Measurements from ENCODE around the gene FAM3C.

Gene FAM3C

GRCh38 chr7:121382473-121382872 lies 13.6 kb downstream of the FAM3C start:
- DNase-seq (ENCODE audit: low read depth in 2 of 2, low spot score in 1 of 2), result no peak

- DNase-seq (ENCODE audit: low read depth in 2 of 2, low spot score in 1 of 2), result no peak
Measured at GRCh38 chr7:121379930-121380329, 16.2 kb downstream of the FAM3C start.

GRCh38 chr7:121376979-121377378 lies 19.1 kb downstream of the FAM3C start:
- no peak for DNase-seq (ENCODE audit: low read depth in 2 of 2, low spot score in 1 of 2)

GRCh38 chr7:121373177-121373576 lies 22.9 kb downstream of the FAM3C start:
- DNase-seq (ENCODE audit: low read depth in 2 of 2, low spot score in 1 of 2), result no peak

GRCh38 chr7:121372376-121373010 lies 23.6 kb downstream of the FAM3C start:
- DNase-seq (ENCODE audit: low read depth in 2 of 2, low spot score in 1 of 2), result no peak

- no peak for DNase-seq (ENCODE audit: low read depth in 2 of 2, low spot score in 1 of 2)
Measured at GRCh38 chr7:121371883-121372282, 24.2 kb downstream of the FAM3C start.

GRCh38 chr7:121371367-121371766 lies 24.7 kb downstream of the FAM3C start:
- DNase-seq (ENCODE audit: low read depth in 2 of 2, low spot score in 1 of 2), result no peak

GRCh38 chr7:121369462-121369861 lies 26.6 kb downstream of the FAM3C start:
- no peak for DNase-seq (ENCODE audit: low read depth in 2 of 2, low spot score in 1 of 2)

- DNase-seq (ENCODE audit: low read depth in 2 of 2, low spot score in 1 of 2), result no peak
Measured at GRCh38 chr7:121366852-121367431, 29.2 kb downstream of the FAM3C start.

GRCh38 chr7:121360564-121360963 lies 35.5 kb downstream of the FAM3C start:
- DNase-seq (ENCODE audit: low read depth in 2 of 2, low spot score in 1 of 2), result no peak

- no peak for DNase-seq (ENCODE audit: low read depth in 2 of 2, low spot score in 1 of 2)
Measured at GRCh38 chr7:121355574-121355973, 40.5 kb downstream of the FAM3C start.

GRCh38 chr7:121352323-121352722 lies 43.8 kb downstream of the FAM3C start:
- DNase-seq (ENCODE audit: low read depth in 2 of 2, low spot score in 1 of 2), result no peak

- DNase-seq (ENCODE audit: low read depth in 2 of 2, low spot score in 1 of 2), result no peak
Measured at GRCh38 chr7:121351682-121352081, 44.4 kb downstream of the FAM3C start.

GRCh38 chr7:121344497-121344896 lies 51.6 kb downstream of the FAM3C start:
- no peak for DNase-seq (ENCODE audit: low read depth in 2 of 2, low spot score in 1 of 2)

- DNase-seq (ENCODE audit: low read depth in 2 of 2, low spot score in 1 of 2), result no peak
Measured at GRCh38 chr7:121344093-121344492, 52.0 kb downstream of the FAM3C start.

GRCh38 chr7:121343302-121343701 lies 52.8 kb downstream of the FAM3C start:
- DNase-seq (ENCODE audit: low read depth in 2 of 2, low spot score in 1 of 2), result no peak

- DNase-seq (ENCODE audit: low read depth in 2 of 2, low spot score in 1 of 2), result no peak
Measured at GRCh38 chr7:121342631-121343030, 53.5 kb downstream of the FAM3C start.

GRCh38 chr7:121341933-121342332 lies 54.2 kb downstream of the FAM3C start:
- no peak for DNase-seq (ENCODE audit: low read depth in 2 of 2, low spot score in 1 of 2)

GRCh38 chr7:121339082-121339481 lies 57.0 kb downstream of the FAM3C start:
- no peak for DNase-seq (ENCODE audit: low read depth in 2 of 2, low spot score in 1 of 2)

- DNase-seq (ENCODE audit: low read depth in 2 of 2, low spot score in 1 of 2), result no peak
Measured at GRCh38 chr7:121337398-121337797, 58.7 kb downstream of the FAM3C start.

- DNase-seq (ENCODE audit: low read depth in 2 of 2, low spot score in 1 of 2), result no peak
Measured at GRCh38 chr7:121336579-121336978, 59.5 kb downstream of the FAM3C start.

GRCh38 chr7:121334875-121335648 lies 61.0 kb downstream of the FAM3C start:
- DNase-seq (ENCODE audit: low read depth in 2 of 2, low spot score in 1 of 2), result no peak
